GM12878 (cell line): ENCODE results near the gene TACC2. TPM values are rescaled to one million over a fixed set of nuclear protein-coding genes. Genes with fewer than 3 reads are reported as not detected.

ENCODE experiments used
- ATAC-seq: fragments of 200-7000 bp; cut with Tn5 transposase; 3 replicates; pipeline ENCODE4 v1.9.1; 2020; ENCODE audit warnings: mild to moderate bottlenecking, moderate library complexity
- BruUV-seq: library from RNA; stranded (reverse); fragments of 400-500 nt; replicated peaks from 2 replicates; lab custom pipeline; 2021; lab: Mats Ljungman, UMichigan
- CTCF ChIA-PET: fragments of 300-600 bp; sonication (Branson Sonifier 250); formaldehyde crosslinking; extraction: SDS; loops from one replicate; lab custom pipeline; 2021; ENCODE audit warnings: inconsistent platforms; lab: Yijun Ruan, JAX
- POLR2A ChIA-PET: fragments of 350-600 bp; formaldehyde crosslinking; extraction: SDS; loops from one replicate; lab custom pipeline; 2021; ENCODE audit warnings: inconsistent platforms; lab: Charles Lee
- RAD21 ChIA-PET: fragments of 300-600 bp; sonication (Branson Sonifier 250); formaldehyde crosslinking; loops from one replicate; lab custom pipeline; 2023; ENCODE audit warnings: antibody characterized with exemption; ENCODE audit not compliant: unreplicated experiment; lab: Charles Lee
- SMC1A ChIA-PET: fragments of 300-600 bp; sonication (Branson Sonifier 250); formaldehyde crosslinking; loops from one replicate; lab custom pipeline; 2023; ENCODE audit not compliant: unreplicated experiment, uncharacterized antibody; lab: Charles Lee
- DNase-seq: peaks from one replicate; pipeline ENCODE4 v3.0.0-alpha.2; 2011; ENCODE audit warnings: low read depth, low spot score
- FAIRE-seq: peaks from 3 replicates; lab custom pipeline; 2011; peaks lifted over from hg19 to GRCh38; lab: Jason Lieb, UNC
- H2AFZ ChIP-seq: 2 replicates; pipeline ENCODE4 v1.6.0; 2011; ENCODE audit warnings: low read depth, low read length, control low read depth; ENCODE audit not compliant: control insufficient read depth
- H3K27ac ChIP-seq: 2 replicates; pipeline ENCODE4 v1.5.1; 2011; ENCODE audit warnings: control low read depth; ENCODE audit not compliant: control insufficient read depth, insufficient read depth
- H3K27me3 ChIP-seq, 2 experiments: replicated peaks in 1 of 2; 2 replicates each; pipeline versions ENCODE4 v1.6.0 to v1.6.1; 2011; ENCODE audit warnings: low read length in 1 of 2; ENCODE audit not compliant: control insufficient read depth in 2 of 2, insufficient read depth in 2 of 2
- H3K36me3 ChIP-seq, 2 experiments: 2 replicates each; pipeline ENCODE4 v1.5.1; 2011; ENCODE audit warnings: low read length in 1 of 2; ENCODE audit not compliant: control insufficient read depth in 2 of 2, insufficient read depth in 2 of 2
- H3K4me1 ChIP-seq: 2 replicates; pipeline ENCODE4 v1.6.1; 2011; ENCODE audit warnings: mild to moderate bottlenecking, low read length, moderate library complexity, mixed read lengths; ENCODE audit not compliant: control insufficient read depth, insufficient read depth
- H3K4me2 ChIP-seq: 2 replicates; pipeline ENCODE4 v1.6.0; 2011; ENCODE audit warnings: control low read depth; ENCODE audit not compliant: control insufficient read depth, insufficient read depth
- H3K4me3 ChIP-seq: fragments of 200-600 bp; sonication (generic); 2 replicates; pipeline ENCODE4 v1.5.1; 2016
- H3K79me2 ChIP-seq: 2 replicates; pipeline ENCODE4 v1.6.0; 2011; ENCODE audit warnings: low read length; ENCODE audit not compliant: control insufficient read depth, insufficient read depth
- H3K9ac ChIP-seq: 2 replicates; pipeline ENCODE4 v1.8.0; 2011; ENCODE audit warnings: low read length, control low read depth, mixed read lengths; ENCODE audit not compliant: control insufficient read depth, insufficient read depth
- H3K9me3 ChIP-seq: replicated peaks from 3 replicates; pipeline ENCODE4 v1.5.1; 2011; ENCODE audit warnings: mild to moderate bottlenecking, low read length; ENCODE audit not compliant: control insufficient read depth, insufficient read depth
- H4K20me1 ChIP-seq: 2 replicates; pipeline ENCODE4 v1.6.0; 2011; ENCODE audit not compliant: control insufficient read depth, insufficient read depth
- MYB ChIP-seq: fragments of 150-350 bp; IDR thresholded peaks from 2 replicates; pipeline ENCODE4 v1.6.1; 2014; ENCODE audit warnings: mild to moderate bottlenecking, low read depth, low read length, borderline replicate concordance
- NFYB ChIP-seq: IDR thresholded peaks from 2 replicates; pipeline ENCODE4 v1.6.1; 2011; ENCODE audit warnings: low read depth, mild to moderate bottlenecking, low read length, improper control_type of control experiment, moderate library complexity; ENCODE audit not compliant: insufficient read depth
- PAX5 ChIP-seq: IDR thresholded peaks from 2 replicates; pipeline ENCODE4 v1.6.1; 2011; ENCODE audit warnings: low read depth, low read length, borderline replicate concordance
- RUNX3 ChIP-seq: IDR thresholded peaks from 2 replicates; pipeline ENCODE4 v1.6.1; 2012; ENCODE audit warnings: low read length, inconsistent platforms
- SREBF1 ChIP-seq: IDR thresholded peaks from 2 replicates; pipeline ENCODE4 v1.6.1; 2012; ENCODE audit warnings: mild to moderate bottlenecking, low read length
- TCF3 ChIP-seq: IDR thresholded peaks from 2 replicates; pipeline ENCODE4 v1.6.1; 2012; ENCODE audit warnings: low read depth, mild to moderate bottlenecking, low read length, borderline replicate concordance; ENCODE audit not compliant: insufficient read depth
- TCF7 ChIP-seq: IDR thresholded peaks from 2 replicates; pipeline ENCODE4 v1.6.1; 2014; ENCODE audit warnings: antibody characterized with exemption, borderline replicate concordance
- YY1 ChIP-seq: IDR thresholded peaks from 2 replicates; pipeline ENCODE4 v1.6.1; 2011; ENCODE audit warnings: low read depth, mild to moderate bottlenecking, low read length
- ZNF274 ChIP-seq: IDR thresholded peaks from one replicate; pipeline ENCODE4 v1.8.0; 2011; ENCODE audit not compliant: insufficient read length, insufficient read depth
- WGBS: methylation state at CpG from one replicate; pipeline ENCODE4 v1.1.6; 2016; ENCODE audit warnings: low lambda C conversion rate; ENCODE audit not compliant: insufficient replicate concordance, insufficient coverage; ENCODE audit errors: missing lambda C conversion rate; 5-methylcytosine and 5-hydroxymethylcytosine counted together
- in situ Hi-C: fragments of 300-500 bp; cut with MboI; formaldehyde crosslinking; loops from 9 replicates; pipeline ENCODE4 v1.14.3; 2018; ENCODE audit warnings: mixed read lengths
- intact Hi-C: fragments of 100-400 bp; cut with micrococcal nuclease; formaldehyde crosslinking; loops from one replicate; pipeline ENCODE4 v1.14.2; 2022; ENCODE audit not compliant: unreplicated experiment
- polyA plus RNA-seq, 11 experiments: library from polyadenylated mRNA; depleted of rRNA in 4 of 11; unstranded in 6 of 11; stranded (reverse) in 5 of 11; fragments of >200 nt; fragmentation: Nextera tagmentation in 4 of 11; fragmentation: Illumina TruSeq in 1 of 11; extraction: Ambion mirVana in 4 of 11; extraction: Trizol in 1 of 11; gene quantifications; 1 replicate in 1 of 11; 2 replicates in 10 of 11; pipeline versions ENCODE4 v1.2.1 to v1.2.3, GENCODE V29; 2011 to 2016; ENCODE audit warnings: inconsistent platforms in 2 of 11, missing spikeins in 2 of 11, low read depth in 1 of 11
- total RNA-seq, 4 experiments: library from RNA; depleted of rRNA in 3 of 4; stranded (reverse); fragments of >200 nt in 3 of 4; fragmentation: Illumina TruSeq in 1 of 4; extraction: Trizol in 1 of 4; gene quantifications; 2 replicates each; pipeline versions ENCODE4 v1.2.1 to v1.2.3, GENCODE V29; 2013 to 2021
- TF ChIP-seq, protein P1 (sequence below), 3 experiments: IDR thresholded peaks in 2 of 3; conservative IDR thresholded peaks in 1 of 3; 2 replicates each; pipeline ENCODE4 v1.5.1; 2011; ENCODE audit warnings: low read depth in 3 of 3, low read length in 3 of 3, mild to moderate bottlenecking in 3 of 3, control low read depth in 2 of 3, moderate library complexity in 2 of 3, inconsistent platforms in 1 of 3, mixed read lengths in 1 of 3; ENCODE audit not compliant: control insufficient read depth in 2 of 3, insufficient read depth in 1 of 3; ENCODE audit errors: extremely low read depth in 1 of 3
- TF ChIP-seq, protein P2 (sequence below): fragments of 150-350 bp; IDR thresholded peaks from 2 replicates; pipeline ENCODE4 v1.6.1; 2014; ENCODE audit warnings: mild to moderate bottlenecking, low read depth, low read length
- TF ChIP-seq, protein P3 (sequence below): IDR thresholded peaks from 2 replicates; pipeline ENCODE4 v1.6.1; 2012; ENCODE audit warnings: low read depth, low read length, improper control_type of control experiment

The TACC2 gene
- total and polyA plus RNA-seq, 10 of the 15 experiments (the other 5 are each of a cell fraction or from before 2014, with no cell fraction given) = 0.07 to 0.64 (median 0.13) TPM; not detected in 5

DNA sequence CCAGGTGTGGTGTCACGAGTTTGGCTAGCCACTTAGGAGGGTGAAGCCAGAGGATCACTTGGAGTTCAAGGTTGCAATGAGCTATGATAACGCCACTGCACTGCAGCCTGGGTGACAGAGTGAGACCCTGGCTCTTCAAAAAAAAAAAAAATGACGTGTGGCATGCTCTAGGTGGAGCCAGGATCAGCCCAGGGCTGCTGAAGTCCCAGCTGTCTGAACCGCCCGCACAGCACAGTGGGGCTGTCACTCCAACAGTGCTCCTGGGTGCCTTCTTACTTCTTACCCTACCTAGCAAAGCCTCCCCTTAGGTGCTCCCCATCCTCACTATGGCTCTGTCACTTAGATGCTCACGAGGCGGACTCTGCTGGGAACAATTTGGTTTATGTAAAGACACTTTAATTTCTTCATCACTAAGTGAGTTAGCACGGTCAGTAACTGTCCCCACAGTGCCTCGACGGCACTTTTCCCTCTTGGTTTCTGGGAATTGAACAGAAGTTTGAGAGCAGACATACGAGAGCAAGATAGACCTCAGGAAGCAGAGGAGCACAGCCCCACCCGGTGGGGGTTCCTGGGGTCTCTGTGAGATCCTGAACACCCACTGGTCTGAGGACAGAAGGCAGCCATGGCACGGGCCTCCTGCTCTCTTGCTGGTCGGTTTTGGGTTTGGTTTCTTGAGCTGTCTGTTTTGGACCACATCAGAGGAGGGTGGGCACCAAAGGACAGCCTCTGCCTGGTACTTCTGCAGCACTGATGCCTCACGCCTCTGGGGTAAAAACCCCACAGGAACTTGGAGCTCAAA lies 215.9 kb downstream of the TACC2 start:
- H2AFZ ChIP-seq = no peak overlapping the region
- WGBS = 27% methylated on average over 15 of the region's 15 CpGs
- DNase-seq (no peak), ATAC-seq (no peak), FAIRE-seq (no peak)
- ChIA-PET RAD21 (no interaction called here), POLR2A (no interaction called here)
- intact Hi-C loops = no loop called here
- H3K4me1 ChIP-seq = no peaks in the 10 kb centered on the region
- H3K79me2 ChIP-seq = no peaks in the 10 kb centered on the region
- no peak overlapping the region for H3K4me3 ChIP-seq
- H3K9me3 ChIP-seq = no peaks in the 10 kb centered on the region
- H3K36me3 ChIP-seq = no peaks in the 10 kb centered on the region
- H3K9ac ChIP-seq = no peak overlapping the region
- no peak overlapping the region for H3K27ac ChIP-seq
- H4K20me1 ChIP-seq = no peaks in the 10 kb centered on the region
- H3K27me3 ChIP-seq = peaks cover 0 to 2% of the 10 kb centered on the region in 2 experiments; a peak in 1 of 4 replicates
- in situ Hi-C loops = no loop called here
- TF ChIP-seq, protein P1, sequence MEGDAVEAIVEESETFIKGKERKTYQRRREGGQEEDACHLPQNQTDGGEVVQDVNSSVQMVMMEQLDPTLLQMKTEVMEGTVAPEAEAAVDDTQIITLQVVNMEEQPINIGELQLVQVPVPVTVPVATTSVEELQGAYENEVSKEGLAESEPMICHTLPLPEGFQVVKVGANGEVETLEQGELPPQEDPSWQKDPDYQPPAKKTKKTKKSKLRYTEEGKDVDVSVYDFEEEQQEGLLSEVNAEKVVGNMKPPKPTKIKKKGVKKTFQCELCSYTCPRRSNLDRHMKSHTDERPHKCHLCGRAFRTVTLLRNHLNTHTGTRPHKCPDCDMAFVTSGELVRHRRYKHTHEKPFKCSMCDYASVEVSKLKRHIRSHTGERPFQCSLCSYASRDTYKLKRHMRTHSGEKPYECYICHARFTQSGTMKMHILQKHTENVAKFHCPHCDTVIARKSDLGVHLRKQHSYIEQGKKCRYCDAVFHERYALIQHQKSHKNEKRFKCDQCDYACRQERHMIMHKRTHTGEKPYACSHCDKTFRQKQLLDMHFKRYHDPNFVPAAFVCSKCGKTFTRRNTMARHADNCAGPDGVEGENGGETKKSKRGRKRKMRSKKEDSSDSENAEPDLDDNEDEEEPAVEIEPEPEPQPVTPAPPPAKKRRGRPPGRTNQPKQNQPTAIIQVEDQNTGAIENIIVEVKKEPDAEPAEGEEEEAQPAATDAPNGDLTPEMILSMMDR (IDR thresholded peaks at IDR 0.05 in 2 of 3, conservative IDR thresholded peaks at IDR 0.05 in 1 of 3; ENCODE audit: control insufficient read depth in 2 of 3, extremely low read depth in 1 of 3, insufficient read depth in 1 of 3, low read depth in 3 of 3, low read length in 3 of 3) = no peak
- TF ChIP-seq ZNF274 = no peak
- TF ChIP-seq PAX5 = no peak
- no peak for TF ChIP-seq MYB
- no peak for TF ChIP-seq SREBF1
- no peak for TF ChIP-seq YY1
- no peak for TF ChIP-seq TCF3
- TF ChIP-seq, protein P2, sequence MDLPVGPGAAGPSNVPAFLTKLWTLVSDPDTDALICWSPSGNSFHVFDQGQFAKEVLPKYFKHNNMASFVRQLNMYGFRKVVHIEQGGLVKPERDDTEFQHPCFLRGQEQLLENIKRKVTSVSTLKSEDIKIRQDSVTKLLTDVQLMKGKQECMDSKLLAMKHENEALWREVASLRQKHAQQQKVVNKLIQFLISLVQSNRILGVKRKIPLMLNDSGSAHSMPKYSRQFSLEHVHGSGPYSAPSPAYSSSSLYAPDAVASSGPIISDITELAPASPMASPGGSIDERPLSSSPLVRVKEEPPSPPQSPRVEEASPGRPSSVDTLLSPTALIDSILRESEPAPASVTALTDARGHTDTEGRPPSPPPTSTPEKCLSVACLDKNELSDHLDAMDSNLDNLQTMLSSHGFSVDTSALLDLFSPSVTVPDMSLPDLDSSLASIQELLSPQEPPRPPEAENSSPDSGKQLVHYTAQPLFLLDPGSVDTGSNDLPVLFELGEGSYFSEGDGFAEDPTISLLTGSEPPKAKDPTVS = no peak
- no peak for TF ChIP-seq TCF7
- TF ChIP-seq RUNX3 = no peak
- TF ChIP-seq, protein P3, sequence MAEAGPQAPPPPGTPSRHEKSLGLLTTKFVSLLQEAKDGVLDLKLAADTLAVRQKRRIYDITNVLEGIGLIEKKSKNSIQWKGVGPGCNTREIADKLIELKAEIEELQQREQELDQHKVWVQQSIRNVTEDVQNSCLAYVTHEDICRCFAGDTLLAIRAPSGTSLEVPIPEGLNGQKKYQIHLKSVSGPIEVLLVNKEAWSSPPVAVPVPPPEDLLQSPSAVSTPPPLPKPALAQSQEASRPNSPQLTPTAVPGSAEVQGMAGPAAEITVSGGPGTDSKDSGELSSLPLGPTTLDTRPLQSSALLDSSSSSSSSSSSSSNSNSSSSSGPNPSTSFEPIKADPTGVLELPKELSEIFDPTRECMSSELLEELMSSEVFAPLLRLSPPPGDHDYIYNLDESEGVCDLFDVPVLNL = no peak
- TF ChIP-seq NFYB = no peak
- TF ChIP-seq, all 136 proteins: peak for 0
- ChIA-PET SMC1A (no interaction called here), CTCF (no interaction called here)
- H3K4me2 ChIP-seq = no peak overlapping the region
- BruUV-seq = no TSS peak
